Smooth muscle cell of trachea (primary cell): ENCODE results near the gene ZC3H4. TPM values are rescaled to one million over a fixed set of nuclear protein-coding genes. Genes with fewer than 3 reads are reported as not detected.

Experiments
- total RNA-seq: library from RNA; depleted of rRNA; stranded (reverse); fragments of >200 nt; gene quantifications from 2 replicates; pipeline ENCODE4 v1.2.1, GENCODE V29; 2014

Gene ZC3H4
- total RNA-seq: 15.9 and 18.9 TPM in 2 replicates

GRCh38 chr19:47112997-47113849 lies at the start of gene ZC3H4:
Gene ZC3H4 (minus strand): TSS chr19:47113776. CDS start chr19:47112584, 1,192 bp downstream.

GRCh38 chr19:47130589-47131227 lies 17.1 kb upstream of the ZC3H4 start, which contains the start of gene SAE1:
Gene SAE1 (plus strand): TSS chr19:47130835. CDS start chr19:47130931, 96 bp downstream.

GRCh38 chr19:47019431-47020041 lies 94.0 kb downstream of the ZC3H4 start, which contains the start of gene NPAS1:
Gene NPAS1 (plus strand): TSS chr19:47019837. CDS start chr19:47021048, 1,211 bp downstream.

Other genes starting within 250 kb of the ZC3H4 start
- 0.83 TPM in 1 of 2 replicates, not detected in the other for gene NPAS1, start 93.9 kb downstream of the ZC3H4 start, total RNA-seq
- 12.7 and 38.3 TPM in 2 replicates for gene TMEM160, start 65.2 kb downstream of the ZC3H4 start, total RNA-seq
- 106 and 195 TPM in 2 replicates for gene SAE1, start 17.1 kb upstream of the ZC3H4 start, total RNA-seq
- gene BBC3, start 117.4 kb upstream of the ZC3H4 start, total RNA-seq: 20.8 and 44.3 TPM in 2 replicates
- 8.9 and 10.6 TPM in 2 replicates for gene CCDC9, start 142.7 kb upstream of the ZC3H4 start, total RNA-seq
- gene INAFM1, start 161.1 kb upstream of the ZC3H4 start, total RNA-seq: 2.5 and 4.0 TPM in 2 replicates
- gene C5AR1, start 196.1 kb upstream of the ZC3H4 start, total RNA-seq: 0.17 TPM in 1 of 2 replicates, not detected in the other
- not detected in 2 replicates for gene C5AR2, start 218.4 kb upstream of the ZC3H4 start, total RNA-seq
- gene DHX34, start 235.5 kb upstream of the ZC3H4 start, total RNA-seq: 11.9 and 14.4 TPM in 2 replicates